Measurements from ENCODE around the gene PAK1. TPM values are rescaled to one million over a fixed set of nuclear protein-coding genes. Genes with fewer than 3 reads are reported as not detected.
A peak's percentile ranks its signal among the peaks of the same experiment; 100 is the strongest.

Gene PAK1
- total RNA-seq, 3 donors from 2014 or later (not counting 1 experiment from before 2014, with no cell fraction given) = 18.8 to 27.3 (median 20.4) TPM

DNA sequence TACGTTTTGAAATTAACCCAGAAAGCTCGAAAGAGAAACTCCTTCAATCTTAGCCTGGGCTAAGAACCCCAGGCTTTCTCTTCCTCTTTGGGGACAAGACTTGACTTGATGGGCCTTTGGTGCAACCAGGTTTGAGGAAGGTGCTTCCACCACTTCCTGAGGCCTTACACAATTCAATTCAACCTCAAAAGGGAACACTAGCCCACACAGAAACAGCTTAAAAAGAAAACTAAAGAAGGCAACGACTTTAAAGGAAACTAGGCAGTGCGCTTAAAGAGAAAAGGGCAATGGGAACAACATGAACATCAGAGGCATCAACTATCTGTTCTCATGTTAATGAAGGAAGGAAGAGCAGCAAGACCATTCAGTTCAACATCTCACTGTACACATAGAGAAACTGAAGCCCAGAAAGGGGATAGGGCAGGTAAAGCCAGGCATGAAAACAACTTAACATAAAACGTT is 24.8 kb downstream of the PAK1 start:
- Mint-ChIP-seq H3K4me1 (peaks cover 4 to 11% of the 10 kb centered on the region in 2 donors), H3K27me3 (ENCODE audit: low read depth in 2 of 2) (no peaks in the 10 kb centered on the region), H3K36me3 (no peaks in the 10 kb centered on the region), H3K4me3 (no peak overlapping the region), H3K27ac (peak overlapping the region in 1 of 2 donors; percentile 5), H3K9me3 (no peaks in the 10 kb centered on the region)
- H3K4me3 ChIP-seq (ENCODE audit: low read length) = no peak overlapping the region
- intact Hi-C loops (cut with micrococcal nuclease) = no loop called here
- no peak overlapping the region for H3K27ac ChIP-seq (ENCODE audit: low read length)
- H3K4me1 ChIP-seq (ENCODE audit: control insufficient read depth, insufficient read depth, low read length) = no peaks in the 10 kb centered on the region
- DNase-seq (peak in 1 of 2 donors; percentile 8), ATAC-seq (no peak)
- TF ChIP-seq, protein P1, sequence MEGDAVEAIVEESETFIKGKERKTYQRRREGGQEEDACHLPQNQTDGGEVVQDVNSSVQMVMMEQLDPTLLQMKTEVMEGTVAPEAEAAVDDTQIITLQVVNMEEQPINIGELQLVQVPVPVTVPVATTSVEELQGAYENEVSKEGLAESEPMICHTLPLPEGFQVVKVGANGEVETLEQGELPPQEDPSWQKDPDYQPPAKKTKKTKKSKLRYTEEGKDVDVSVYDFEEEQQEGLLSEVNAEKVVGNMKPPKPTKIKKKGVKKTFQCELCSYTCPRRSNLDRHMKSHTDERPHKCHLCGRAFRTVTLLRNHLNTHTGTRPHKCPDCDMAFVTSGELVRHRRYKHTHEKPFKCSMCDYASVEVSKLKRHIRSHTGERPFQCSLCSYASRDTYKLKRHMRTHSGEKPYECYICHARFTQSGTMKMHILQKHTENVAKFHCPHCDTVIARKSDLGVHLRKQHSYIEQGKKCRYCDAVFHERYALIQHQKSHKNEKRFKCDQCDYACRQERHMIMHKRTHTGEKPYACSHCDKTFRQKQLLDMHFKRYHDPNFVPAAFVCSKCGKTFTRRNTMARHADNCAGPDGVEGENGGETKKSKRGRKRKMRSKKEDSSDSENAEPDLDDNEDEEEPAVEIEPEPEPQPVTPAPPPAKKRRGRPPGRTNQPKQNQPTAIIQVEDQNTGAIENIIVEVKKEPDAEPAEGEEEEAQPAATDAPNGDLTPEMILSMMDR (IDR thresholded peaks at IDR 0.05) = no peak
- WGBS (ENCODE audit: insufficient coverage) = 15% methylated on average over 4 of the region's 5 CpGs
- no peaks in the 10 kb centered on the region for H3K9me3 ChIP-seq (ENCODE audit: control insufficient read depth, insufficient read depth, low read length)
- no peaks in the 10 kb centered on the region for H3K27me3 ChIP-seq (ENCODE audit: control insufficient read depth, insufficient read depth, low read length)
- H3K36me3 ChIP-seq (ENCODE audit: control insufficient read depth, insufficient read depth, low read length) = no peaks in the 10 kb centered on the region

DNA sequence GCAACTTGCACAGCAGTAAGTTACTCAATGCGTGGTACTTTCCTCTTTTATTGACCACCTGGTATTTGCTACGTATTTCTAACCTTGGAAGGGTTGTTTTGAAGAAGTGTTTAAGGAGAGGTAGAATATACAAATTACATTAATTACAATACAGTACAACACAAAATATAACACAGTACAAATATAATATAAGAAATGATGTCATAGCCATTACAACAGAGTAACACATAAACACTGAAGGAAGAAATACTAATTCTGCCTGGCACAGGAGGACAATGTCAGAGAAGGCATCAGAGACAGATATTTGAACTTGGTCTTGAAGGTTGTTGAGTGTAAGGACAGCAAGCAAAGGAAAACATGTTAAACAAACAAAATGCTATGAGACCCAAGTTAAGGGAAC is 25.6 kb downstream of the PAK1 start:
- Histone ChIP-seq H3K9me3 (ENCODE audit: control insufficient read depth, insufficient read depth, low read length) (no peaks in the 10 kb centered on the region), H3K4me3 (ENCODE audit: low read length) (no peak overlapping the region), H3K4me1 (ENCODE audit: control insufficient read depth, insufficient read depth, low read length) (no peaks in the 10 kb centered on the region), H3K36me3 (ENCODE audit: control insufficient read depth, insufficient read depth, low read length) (no peaks in the 10 kb centered on the region), H3K27me3 (ENCODE audit: control insufficient read depth, insufficient read depth, low read length) (no peaks in the 10 kb centered on the region), H3K27ac (ENCODE audit: low read length) (no peak overlapping the region)
- intact Hi-C loops (cut with micrococcal nuclease) = no loop called here
- TF ChIP-seq, protein P1 (IDR thresholded peaks at IDR 0.05) = no peak
- WGBS (ENCODE audit: insufficient coverage) = 100% methylated on average over 1 of the region's 2 CpGs
- Mint-ChIP-seq H3K36me3 (no peaks in the 10 kb centered on the region), H3K4me1 (peaks cover 4 to 11% of the 10 kb centered on the region in 2 donors), H3K27me3 (ENCODE audit: low read depth in 2 of 2) (no peaks in the 10 kb centered on the region), H3K27ac (no peak overlapping the region), H3K4me3 (no peak overlapping the region), H3K9me3 (no peaks in the 10 kb centered on the region)
- ATAC-seq (no peak), DNase-seq (no peak)

DNA sequence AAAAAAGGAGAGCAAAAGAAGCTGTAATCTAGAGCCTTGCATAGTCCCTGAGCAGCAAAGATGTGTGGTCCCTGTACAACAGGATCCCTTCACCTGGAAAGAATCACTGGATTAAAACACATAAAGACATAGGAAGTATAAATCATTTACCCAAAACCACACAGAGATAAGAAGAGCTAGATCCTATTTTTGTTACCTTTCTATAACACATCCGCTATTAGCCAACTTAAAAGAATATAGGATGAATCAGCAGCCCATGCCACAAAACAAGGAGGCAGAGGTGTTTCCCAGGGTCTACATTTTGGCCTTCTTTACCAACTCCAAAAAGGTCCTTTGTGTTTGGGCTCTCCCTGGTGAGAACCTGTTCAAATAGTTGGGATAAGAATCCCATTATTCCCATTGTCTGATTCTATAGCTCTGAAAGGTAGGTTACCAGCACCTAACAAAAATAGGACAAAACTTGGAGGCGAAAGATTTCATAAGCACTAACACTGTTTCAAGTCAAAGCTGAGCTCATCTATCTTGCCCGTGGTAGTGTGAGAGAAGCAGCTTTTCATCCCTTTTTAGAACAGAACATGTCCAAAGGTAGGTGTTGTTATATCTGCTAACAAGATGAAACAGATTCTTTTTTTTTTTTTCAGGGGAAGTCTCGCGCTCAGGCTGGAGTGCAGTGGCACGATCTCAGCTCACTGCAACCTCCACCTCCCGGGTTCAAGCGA is 26.8 kb downstream of the PAK1 start:
- H3K27ac ChIP-seq (ENCODE audit: low read length) = no peak overlapping the region
- H3K4me1 ChIP-seq (ENCODE audit: control insufficient read depth, insufficient read depth, low read length) = peaks cover 4% of the 10 kb centered on the region
- H3K27me3 ChIP-seq (ENCODE audit: control insufficient read depth, insufficient read depth, low read length) = no peaks in the 10 kb centered on the region
- H3K36me3 Mint-ChIP-seq = no peaks in the 10 kb centered on the region
- no peaks in the 10 kb centered on the region for H3K9me3 ChIP-seq (ENCODE audit: control insufficient read depth, insufficient read depth, low read length)
- no peak for ATAC-seq
- H3K4me3 ChIP-seq (ENCODE audit: low read length) = no peak overlapping the region
- TF ChIP-seq, protein P1 (IDR thresholded peaks at IDR 0.05) = no peak
- DNase-seq = no peak
- no peaks in the 10 kb centered on the region for H3K27me3 Mint-ChIP-seq (ENCODE audit: low read depth in 2 of 2)
- H3K36me3 ChIP-seq (ENCODE audit: control insufficient read depth, insufficient read depth, low read length) = no peaks in the 10 kb centered on the region
- H3K4me1 Mint-ChIP-seq = peaks cover 4 to 11% of the 10 kb centered on the region in 2 donors
- H3K9me3 Mint-ChIP-seq = no peaks in the 10 kb centered on the region
- intact Hi-C loops (cut with micrococcal nuclease) = no loop called here
- no peak overlapping the region for H3K4me3 Mint-ChIP-seq
- WGBS (ENCODE audit: insufficient coverage) = 71% methylated on average over 3 of the region's 8 CpGs
- no peak overlapping the region for H3K27ac Mint-ChIP-seq

DNA sequence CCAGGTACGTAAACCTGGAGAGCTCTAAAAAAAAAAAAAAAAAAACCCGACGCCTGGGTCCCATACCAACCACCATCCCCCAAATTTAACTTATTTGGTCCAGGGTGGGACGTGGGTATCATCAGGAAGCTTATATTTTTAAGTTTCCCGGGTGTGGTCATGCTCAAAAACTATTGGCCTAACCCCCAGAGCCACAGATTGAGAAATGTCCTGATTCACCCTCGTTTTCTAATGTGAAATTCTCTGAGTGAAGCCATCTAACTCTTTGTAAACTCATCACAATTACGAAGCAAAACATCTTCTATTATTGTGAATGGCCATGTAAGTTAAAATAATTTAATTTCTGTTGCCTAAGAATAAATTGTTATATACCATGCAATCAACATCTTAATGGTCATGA is 29.6 kb downstream of the PAK1 start:
- H3K4me1 ChIP-seq (ENCODE audit: control insufficient read depth, insufficient read depth, low read length) = peaks cover 4% of the 10 kb centered on the region
- no peaks in the 10 kb centered on the region for H3K9me3 Mint-ChIP-seq
- no peak overlapping the region for H3K4me3 ChIP-seq (ENCODE audit: low read length)
- no peaks in the 10 kb centered on the region for H3K9me3 ChIP-seq (ENCODE audit: control insufficient read depth, insufficient read depth, low read length)
- no peak overlapping the region for H3K27ac ChIP-seq (ENCODE audit: low read length)
- H3K36me3 ChIP-seq (ENCODE audit: control insufficient read depth, insufficient read depth, low read length) = no peaks in the 10 kb centered on the region
- H3K36me3 Mint-ChIP-seq = no peaks in the 10 kb centered on the region
- peaks cover 4 to 10% of the 10 kb centered on the region in 2 donors for H3K4me1 Mint-ChIP-seq
- ATAC-seq (no peak), DNase-seq (no peak)
- no peak overlapping the region for H3K4me3 Mint-ChIP-seq
- no peaks in the 10 kb centered on the region for H3K27me3 ChIP-seq (ENCODE audit: control insufficient read depth, insufficient read depth, low read length)
- H3K27me3 Mint-ChIP-seq (ENCODE audit: low read depth in 2 of 2) = no peaks in the 10 kb centered on the region
- intact Hi-C loops (cut with micrococcal nuclease) = no loop called here
- H3K27ac Mint-ChIP-seq = no peak overlapping the region
- 38% methylated on average over 3 of the region's 7 CpGs for WGBS (ENCODE audit: insufficient coverage)
- TF ChIP-seq, protein P1 (IDR thresholded peaks at IDR 0.05) = no peak

All from natural killer cell (primary cell).